AG10803 (cell line): ENCODE results near the gene NPM1.

ENCODE experiments used
- DNase-seq: peaks from one replicate; pipeline ENCODE4 v3.0.0; 2010; ENCODE audit warnings: low read depth
- H3K4me3 ChIP-seq: 2 replicates; pipeline ENCODE4 v1.5.1; 2011; ENCODE audit warnings: mild to moderate bottlenecking, low read length, control low read depth
- TF ChIP-seq, protein P1 (sequence below): conservative IDR thresholded peaks from 2 replicates; pipeline ENCODE4 v1.5.1; 2011; ENCODE audit warnings: mild to moderate bottlenecking, low read length, control low read depth, inconsistent platforms

Gene NPM1

DNA sequence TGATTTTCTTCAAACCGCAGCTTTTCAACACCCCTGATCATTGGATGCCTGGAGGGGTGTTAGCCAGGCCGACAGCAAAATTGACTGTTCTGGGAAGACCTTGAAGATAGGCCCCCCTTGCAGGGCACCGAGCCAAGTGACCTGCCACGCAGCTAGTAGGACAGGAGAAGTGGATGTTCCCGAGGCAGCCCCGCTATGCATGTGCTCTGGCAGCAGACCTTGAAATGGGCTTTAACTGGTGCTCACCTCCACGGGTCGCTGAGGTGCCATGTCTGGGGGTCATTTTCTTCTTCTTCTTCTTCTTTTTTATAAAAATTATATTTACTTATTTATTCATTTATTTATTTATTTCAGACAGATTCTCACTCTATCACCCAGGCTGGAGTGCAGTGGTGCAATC is 44.4 kb downstream of the NPM1 start:
- TF ChIP-seq, protein P1, sequence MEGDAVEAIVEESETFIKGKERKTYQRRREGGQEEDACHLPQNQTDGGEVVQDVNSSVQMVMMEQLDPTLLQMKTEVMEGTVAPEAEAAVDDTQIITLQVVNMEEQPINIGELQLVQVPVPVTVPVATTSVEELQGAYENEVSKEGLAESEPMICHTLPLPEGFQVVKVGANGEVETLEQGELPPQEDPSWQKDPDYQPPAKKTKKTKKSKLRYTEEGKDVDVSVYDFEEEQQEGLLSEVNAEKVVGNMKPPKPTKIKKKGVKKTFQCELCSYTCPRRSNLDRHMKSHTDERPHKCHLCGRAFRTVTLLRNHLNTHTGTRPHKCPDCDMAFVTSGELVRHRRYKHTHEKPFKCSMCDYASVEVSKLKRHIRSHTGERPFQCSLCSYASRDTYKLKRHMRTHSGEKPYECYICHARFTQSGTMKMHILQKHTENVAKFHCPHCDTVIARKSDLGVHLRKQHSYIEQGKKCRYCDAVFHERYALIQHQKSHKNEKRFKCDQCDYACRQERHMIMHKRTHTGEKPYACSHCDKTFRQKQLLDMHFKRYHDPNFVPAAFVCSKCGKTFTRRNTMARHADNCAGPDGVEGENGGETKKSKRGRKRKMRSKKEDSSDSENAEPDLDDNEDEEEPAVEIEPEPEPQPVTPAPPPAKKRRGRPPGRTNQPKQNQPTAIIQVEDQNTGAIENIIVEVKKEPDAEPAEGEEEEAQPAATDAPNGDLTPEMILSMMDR, result no peak

DNA sequence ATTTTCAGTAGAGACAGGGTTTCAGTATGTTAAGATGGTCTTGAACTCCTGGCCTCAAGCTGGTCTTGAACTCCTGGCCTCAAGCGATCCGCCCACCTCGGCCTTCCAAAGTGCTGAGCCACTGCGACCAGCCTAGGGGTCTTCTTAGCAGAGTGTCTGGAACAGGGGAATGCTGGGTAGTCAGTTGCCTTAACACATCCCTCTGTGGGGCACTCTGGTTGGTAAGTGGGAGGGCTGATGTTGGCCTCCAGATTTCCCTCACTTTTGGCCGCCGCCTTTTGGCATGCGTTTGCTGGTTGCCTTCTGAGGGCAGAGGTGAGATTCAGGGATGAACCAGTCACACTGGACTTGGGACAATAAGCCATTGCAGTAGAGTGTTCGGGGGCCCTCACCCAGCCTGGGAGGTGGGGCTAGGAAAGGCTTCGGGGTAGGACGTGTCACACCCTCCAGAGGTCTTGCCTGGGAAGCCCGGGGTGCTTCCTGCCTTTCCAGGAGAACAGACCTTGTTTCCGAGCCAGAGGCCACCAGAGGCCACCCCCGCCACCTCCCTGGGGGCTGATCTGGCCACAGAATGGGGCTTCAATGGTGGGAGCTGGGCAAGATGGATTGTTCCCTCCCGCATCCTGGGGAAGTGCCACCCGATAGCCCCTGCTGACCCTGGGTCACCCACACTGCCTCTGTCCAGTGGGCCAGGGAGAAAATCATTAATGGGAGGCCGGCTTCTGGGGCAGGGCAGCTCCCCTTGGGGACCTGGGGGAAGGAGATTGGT is 45.1 kb downstream of the NPM1 start:
- DNase-seq, result no peak
- TF ChIP-seq, protein P1, result no peak
- no peak overlapping the region for H3K4me3 ChIP-seq

More for the DNA sequence above, 44.4 kb downstream of the NPM1 start:
- no peak overlapping the region for H3K4me3 ChIP-seq
- no peak for DNase-seq

DNA sequence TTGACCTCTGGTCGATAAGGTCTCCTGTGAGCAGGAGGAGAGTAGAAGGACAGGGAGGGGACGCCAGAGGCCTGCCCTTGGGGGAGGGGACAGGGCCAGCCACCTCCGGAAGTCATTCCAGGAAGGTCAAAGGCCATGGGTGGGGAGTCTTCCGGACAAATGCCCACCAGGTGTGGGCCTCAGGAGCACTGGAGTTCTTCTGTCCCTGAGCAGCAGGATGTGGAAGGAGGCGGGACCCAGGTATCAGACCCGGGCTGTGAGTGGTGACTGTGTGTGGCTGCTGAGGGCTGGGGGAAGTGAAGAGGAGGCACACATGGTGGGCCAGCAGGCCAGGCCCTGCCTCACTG is 45.7 kb downstream of the NPM1 start:
- TF ChIP-seq, protein P1, result no peak
- no peak overlapping the region for H3K4me3 ChIP-seq
- DNase-seq, result no peak

DNA sequence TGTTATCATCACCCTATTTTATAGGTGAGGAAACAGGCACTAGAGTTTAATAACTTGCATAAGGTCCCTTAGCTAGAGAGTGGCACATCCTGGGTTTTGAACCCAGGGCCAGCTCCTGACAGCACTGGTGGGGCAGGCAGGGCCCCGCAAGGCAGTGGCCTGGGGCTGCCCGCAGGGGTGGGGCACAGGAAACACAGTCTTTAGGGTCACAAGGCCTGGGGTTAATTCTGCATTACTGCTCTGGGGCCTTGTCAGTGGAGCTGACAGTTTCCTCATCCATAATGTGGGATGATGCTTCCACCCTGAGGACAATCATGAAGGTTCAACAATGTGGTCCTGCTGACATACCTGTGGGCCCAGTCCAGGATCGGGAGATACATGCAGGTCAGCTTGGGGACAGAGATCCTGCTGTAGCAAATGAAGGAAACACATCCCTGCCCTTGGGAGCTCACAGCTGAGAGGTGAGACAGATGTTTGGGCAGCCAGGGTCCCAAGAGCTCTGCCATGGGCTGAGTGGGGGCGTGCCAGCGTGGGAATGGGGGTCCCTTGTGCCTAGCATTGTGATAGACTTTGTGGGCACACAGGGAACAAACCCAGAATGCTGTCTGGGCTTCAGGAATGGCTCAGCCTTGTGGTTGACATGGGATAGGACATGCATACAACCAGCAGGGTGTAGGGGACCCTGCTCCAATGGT is 46.5 kb downstream of the NPM1 start:
- no peak for DNase-seq
- H3K4me3 ChIP-seq, result no peak overlapping the region
- TF ChIP-seq, protein P1, result no peak

DNA sequence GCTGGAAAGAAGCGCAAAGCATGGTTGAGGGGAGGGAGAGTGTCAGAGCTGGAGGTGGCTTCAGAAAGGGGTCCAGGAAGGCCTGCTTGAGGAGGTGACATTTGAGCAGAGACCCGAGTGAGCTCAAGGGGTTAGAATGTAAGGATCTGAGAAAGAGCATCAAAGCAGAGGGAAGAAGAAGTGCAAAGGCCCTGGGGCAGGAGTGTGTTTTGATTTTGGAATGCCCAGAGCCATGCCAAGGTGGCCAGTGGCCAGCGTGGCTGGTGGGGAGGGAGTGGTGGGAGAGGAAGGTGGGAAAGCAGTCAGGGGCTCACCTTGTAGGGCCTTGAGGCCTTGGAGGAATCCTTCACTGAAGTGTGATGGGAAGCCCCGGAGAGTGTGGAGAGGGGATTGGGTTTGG is 47.2 kb downstream of the NPM1 start:
- no peak overlapping the region for H3K4me3 ChIP-seq
- DNase-seq, result no peak
- TF ChIP-seq, protein P1, result no peak

DNA sequence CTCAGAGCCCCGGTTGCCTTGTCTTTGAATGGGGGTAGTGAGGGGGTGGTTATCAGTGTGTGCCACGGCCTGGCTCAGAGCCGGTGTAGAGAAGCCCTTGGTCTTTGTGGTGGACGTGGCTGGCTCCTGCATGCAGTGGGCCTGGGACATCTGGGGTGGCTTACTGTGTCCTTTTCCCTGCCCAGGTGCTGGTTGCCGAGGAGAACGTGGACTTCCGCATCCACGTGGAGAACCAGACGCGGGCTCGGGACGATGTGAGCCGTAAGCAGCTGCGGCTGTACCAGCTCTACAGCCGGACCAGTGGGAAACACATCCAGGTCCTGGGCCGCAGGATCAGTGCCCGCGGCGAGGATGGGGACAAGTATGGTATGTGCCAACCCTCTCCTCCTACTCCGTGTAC is 48.3 kb downstream of the NPM1 start:
- TF ChIP-seq, protein P1, result no peak
- no peak for DNase-seq
- no peak overlapping the region for H3K4me3 ChIP-seq

DNA sequence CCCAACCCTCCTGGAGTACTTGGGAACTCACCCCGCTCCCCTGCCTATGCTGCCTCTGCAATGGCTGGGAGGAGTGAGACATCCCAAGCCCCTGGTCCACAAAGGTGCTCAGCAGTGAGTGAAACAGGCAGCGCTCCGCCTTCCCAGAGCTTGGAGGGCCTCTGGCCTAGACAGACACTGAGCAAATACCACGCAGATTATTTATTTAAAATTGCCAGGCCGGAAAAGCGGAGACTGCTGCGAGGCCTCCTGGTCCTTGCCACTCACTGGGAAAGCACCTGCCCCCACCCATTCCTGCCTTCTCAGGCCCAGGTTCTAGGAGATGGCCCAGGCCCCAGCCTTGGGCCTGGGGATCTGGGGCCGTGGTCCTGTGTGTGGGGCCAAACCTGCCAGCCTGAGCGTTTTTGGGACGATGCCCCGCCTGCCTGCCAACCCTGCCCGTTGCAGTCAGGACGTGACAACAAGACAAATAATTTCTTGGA is 49.2 kb downstream of the NPM1 start:
- TF ChIP-seq, protein P1, result no peak
- DNase-seq, result no peak

More for the DNA sequence above, 49.2 kb downstream of the NPM1 start:
- H3K4me3 ChIP-seq, result no peak overlapping the region
